ENCODE results near the gene PAH.

Gene PAH

DNA sequence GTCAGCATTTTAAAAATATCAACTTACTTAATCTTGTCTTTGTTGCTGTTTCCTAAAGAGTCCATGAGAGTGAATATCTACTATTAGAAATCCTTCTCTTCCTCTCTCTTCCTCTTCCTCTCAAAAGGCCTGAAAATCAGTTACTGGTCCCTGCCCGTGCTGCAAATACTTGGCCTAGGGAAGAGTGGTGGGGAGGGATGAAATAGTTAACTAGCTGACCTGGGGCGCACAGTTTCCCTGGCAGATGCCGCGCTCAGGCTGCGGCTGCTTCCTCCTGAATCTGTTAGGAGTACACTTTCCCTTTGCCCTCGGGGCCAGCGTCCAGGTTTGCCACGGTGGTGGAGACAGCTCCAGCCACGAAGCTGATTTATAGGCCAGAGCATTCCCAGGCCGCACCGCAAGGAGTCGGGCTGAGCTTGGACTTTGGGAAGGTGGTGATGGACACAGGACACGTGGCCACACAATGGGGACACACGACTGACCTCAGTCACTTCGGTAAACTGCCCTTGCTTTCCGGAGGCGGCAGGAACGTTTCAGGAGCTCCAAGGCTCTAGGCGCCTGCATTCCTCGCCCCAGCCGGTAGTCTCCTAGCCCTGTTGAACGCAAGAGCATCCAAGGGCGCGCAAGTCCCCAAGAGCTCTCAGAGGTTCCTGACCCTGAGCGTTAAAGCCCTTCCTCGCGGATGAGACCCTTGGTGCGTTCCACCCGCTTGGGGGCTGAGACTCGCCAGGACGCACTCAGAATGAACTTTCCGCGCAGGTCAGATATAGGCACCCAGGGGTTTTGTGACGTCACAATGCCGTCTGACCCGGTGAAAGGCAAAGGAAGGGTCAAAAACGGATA lies 33.3 kb upstream of the PAH start:
- DNase-seq: no peak

- DNase-seq: peak; percentile 26
These were observed 31.9 kb upstream of the PAH start for GRCh38 chr12:102948941-102949352.

DNA sequence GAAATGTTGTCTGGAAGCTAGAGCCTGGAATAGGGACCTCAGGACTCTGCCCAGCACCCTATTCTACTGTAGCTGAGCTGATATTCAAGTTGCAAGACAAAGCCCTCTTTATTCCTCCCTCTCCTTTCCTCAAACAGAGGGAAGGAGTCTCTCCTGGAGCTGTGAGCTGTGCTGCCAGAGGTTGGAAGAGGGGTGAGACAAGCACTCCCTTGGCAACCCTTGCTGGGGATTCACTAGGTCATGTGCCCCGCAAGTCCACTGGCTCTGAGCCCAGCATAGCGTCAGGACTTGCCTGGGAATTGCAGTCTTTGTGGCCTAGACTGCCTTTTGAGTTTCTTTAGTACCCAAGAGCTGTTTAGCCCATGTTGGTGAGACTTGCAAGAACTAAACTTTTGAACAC lies 29.0 kb upstream of the PAH start:
- DNase-seq: no peak

GRCh38 chr12:102939670-102940222 lies 22.7 kb upstream of the PAH start:
- no peak for DNase-seq

DNA sequence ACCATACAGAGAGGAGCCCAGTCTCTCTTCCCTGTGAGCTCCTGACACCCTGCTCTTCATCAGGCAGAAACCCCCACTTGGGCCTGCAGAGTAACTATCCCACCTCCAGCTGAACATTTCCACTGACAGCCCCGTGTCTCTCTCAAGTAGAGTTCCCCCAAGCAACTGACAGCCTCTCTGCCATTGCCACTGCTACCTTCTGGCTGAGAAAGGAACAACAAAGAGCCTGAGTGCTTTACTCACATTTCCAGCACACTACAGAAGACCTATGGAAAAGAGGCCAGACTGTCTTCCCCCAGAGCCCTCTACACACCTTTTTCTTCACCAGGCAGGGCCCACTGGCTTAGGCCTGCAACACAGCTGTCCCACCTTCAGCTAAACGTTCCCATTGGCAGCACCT lies 22.0 kb upstream of the PAH start:
- DNase-seq: no peak

DNA sequence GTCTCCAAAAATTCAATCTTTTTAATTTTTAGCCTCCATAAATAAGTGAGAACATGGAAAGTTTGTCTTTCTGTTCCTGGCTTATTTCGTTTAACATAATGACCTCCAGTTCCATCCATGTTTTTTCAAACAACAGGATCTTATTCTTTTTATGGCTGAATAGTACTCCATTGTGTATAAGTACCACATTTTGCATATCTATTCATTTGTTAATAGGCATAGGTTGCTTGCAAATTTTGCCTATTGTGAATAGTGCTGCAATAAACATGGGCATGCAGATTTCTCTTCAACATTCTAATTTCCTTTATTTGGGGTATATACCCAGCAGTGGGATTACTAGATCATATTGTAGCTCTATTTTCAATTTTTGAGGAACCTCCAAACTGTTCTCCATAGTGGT lies 16.1 kb upstream of the PAH start:
- DNase-seq: no peak

DNA sequence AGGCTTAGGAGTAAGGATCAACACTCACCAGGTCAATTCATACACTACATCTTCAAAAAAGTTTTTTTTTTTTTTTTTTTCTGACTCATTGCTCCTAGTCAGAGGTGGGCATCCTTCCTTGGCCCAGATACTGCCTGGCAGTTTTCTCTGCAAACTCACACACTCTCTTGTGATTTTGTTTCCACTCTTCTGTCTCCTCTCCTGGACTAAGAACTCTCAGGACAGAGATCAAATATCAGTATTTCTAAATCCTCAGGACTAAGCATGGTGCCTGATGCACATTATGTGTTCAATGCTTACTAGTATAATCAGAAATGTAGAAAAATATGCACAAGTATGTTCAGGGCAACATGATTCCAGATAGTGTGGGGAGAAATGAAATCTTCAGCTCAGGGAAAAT lies 10.2 kb upstream of the PAH start:
- DNase-seq: no peak

DNA sequence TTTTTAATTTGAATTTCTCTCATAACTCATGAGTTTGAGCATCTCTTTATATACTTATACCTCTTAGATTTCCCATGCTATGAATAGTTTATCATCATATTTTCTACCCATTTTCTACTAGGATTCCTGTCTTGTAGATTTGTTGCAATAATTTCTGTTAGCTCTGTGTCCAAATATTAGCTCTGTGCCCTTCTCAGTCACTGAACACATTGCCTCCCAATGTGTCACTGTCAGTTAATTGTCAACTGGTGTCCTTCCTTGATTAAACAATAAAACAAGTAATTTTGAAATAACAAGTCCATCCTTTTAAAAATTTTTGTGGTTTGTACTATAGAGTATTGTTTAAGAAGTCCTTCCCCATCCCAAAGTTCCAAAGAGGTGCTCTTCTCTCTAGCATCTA lies 4.2 kb upstream of the PAH start:
- DNase-seq: no peak

DNA sequence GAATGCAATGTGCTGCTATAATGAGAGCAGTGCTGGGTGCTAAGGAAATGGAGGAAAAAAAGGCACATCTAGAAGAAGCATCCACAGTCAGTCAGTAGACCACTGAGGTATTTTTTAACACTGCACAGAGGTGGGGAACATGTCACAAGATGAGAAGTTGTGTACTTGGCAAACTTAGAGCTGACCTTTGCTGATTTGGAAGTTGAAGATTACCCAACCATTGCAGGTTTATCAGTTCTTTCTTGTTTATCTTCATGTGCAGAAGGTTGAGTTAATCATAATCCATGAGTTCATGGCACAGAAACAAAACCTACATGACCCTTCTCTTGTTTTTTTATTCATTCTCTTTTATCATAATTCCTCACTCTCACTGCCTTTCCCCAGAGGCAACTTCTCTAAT lies 3.2 kb upstream of the PAH start:
- no peak for DNase-seq

- no peak for DNase-seq
These were observed 1.8 kb upstream of the PAH start for GRCh38 chr12:102918840-102919239.

- no peak for DNase-seq
These were observed 605 bp downstream of the PAH start for GRCh38 chr12:102916252-102917025.

GRCh38 chr12:102913453-102914226 lies 3.4 kb downstream of the PAH start:
- DNase-seq: no peak

GRCh38 chr12:102912258-102912657 lies 4.8 kb downstream of the PAH start:
- DNase-seq: no peak

GRCh38 chr12:102911320-102911719 lies 5.7 kb downstream of the PAH start:
- DNase-seq: no peak

DNA sequence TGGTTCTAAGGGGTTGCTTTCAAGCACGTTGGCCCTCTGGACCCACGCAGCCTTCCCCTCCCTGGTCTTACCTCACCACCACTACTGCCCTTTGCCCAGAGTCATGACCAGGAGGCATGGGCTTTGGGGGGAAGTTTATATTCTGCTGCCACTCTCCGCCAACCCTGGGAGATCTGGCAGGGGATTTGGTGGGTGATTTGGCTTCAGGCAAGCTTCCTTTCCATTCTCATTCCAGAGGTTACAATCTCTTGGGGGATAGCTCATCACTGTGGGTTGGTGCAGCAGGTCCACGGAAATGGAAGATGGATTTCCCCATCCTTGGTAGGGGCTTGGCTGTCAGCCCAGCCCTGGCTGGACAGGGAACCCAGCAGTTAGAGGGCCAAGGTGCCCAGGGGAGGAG lies 6.3 kb downstream of the PAH start:
- DNase-seq: no peak

- no peak for DNase-seq
These were observed 6.9 kb downstream of the PAH start for GRCh38 chr12:102910137-102910536.

- no peak for DNase-seq
These were observed 9.1 kb downstream of the PAH start for GRCh38 chr12:102907918-102908317.

DNA sequence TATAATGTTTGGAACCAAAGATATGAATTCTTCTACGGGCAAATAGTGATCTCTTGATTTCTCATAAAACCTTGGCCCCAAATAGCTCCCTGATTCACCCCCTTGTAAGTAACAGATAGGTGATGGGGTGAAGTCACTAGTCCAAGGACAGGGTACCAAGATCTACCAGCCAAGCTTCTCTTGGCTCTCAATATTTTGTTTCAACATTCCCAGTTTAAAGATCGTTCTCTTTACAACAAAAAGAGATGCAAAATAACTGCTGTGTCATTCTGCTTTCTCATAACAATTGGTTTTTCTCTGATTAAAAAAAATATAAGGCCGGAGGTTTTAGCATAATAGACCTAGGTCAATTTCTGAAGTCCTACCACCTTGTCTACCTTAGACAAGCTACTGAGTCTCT lies 11.8 kb downstream of the PAH start:
- no peak for DNase-seq

DNA sequence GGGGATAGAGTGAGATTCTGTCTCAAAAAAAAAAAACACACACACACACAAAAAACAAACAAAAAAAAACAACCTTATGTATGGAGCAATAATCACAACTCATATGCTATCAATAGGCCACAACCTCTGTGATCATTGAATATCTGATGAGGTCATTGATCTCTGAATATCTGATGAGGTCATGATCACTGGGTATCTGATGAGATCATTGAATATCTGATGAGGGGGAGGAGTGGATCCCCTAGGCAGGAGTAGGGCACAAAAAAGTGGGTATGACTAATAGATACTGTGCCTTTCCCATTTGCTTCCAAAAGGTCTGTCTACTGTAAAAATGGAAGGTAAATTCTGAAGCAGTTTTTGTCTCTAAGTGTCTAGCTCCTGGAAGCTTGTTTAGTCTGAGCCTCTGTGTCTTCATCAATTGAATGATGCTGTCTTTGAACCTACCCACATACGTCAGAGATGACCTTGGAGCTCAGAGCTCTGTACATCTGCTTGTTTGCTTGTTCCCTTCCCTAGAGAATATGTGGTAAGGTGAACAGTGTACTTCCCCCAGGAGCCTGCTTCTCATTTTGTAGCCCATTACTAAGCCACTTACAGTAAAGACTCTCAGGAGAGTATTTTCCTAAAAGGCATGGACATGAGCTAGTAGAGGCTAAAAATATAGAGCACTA lies 13.6 kb downstream of the PAH start:
- no peak for DNase-seq

- no peak for DNase-seq
These were observed 15.0 kb downstream of the PAH start for GRCh38 chr12:102902093-102902492.

DNA sequence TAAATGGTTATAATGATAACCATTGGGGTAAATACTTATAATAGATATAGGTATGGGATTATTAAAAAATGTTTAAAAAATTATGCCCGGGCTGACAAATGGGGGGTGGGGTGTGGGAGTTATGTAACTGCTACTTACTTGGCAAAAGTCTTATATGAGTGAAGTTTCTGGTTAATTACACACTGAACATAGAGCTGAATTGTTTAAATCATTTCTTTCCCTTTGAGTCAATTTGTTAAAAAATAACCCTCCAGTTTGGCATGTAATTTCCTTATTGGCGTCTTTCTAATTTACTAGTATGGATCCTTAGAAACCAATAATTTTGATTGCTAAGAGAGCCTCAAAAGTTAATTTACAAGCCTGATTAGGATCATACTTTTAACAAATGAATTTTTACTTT lies 16.7 kb downstream of the PAH start:
- no peak for DNase-seq

DNA sequence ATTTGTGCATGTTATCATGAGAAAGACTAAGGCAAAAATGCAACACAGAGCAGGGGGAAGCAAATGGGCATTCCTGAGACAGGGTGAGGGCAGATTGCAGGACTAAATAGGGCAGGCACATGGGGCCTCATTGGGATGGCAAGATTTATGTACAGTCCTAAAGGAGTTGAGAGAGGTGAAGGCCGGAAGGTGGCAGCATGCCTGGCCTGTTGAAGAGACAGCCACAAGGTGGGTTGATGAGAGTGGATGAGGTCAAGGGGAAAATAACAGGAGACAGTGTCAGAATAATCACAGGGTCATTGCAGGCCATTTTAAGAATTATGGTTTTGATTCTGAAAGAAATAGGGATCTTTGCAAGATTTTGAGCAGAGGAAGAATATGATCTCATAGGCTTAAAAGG lies 21.0 kb downstream of the PAH start:
- DNase-seq: no peak

- DNase-seq: no peak
These were observed 25.3 kb downstream of the PAH start for GRCh38 chr12:102891756-102892155.

Measured in RPMI8226 (cell line).